ENCODE measurements around the gene VPS50. TPM values are rescaled to one million over a fixed set of nuclear protein-coding genes. Genes with fewer than 3 reads are reported as not detected.

Gene VPS50
- total and polyA plus RNA-seq, 10 of the 15 experiments (the other 5 are each of a cell fraction or from before 2014, with no cell fraction given): 4.0 to 22.0 (median 16.2) TPM

- FAIRE-seq: no peak
- SMC1A ChIA-PET (ENCODE audit: uncharacterized antibody, unreplicated experiment): interaction anchor here (1.0 to 1.2 kb wide), 2 partner anchors 31 to 72 kb away, joined by 3 read pairs; no protein-coding TSS in a partner anchor
- no peak for TF ChIP-seq BMI1 (IDR thresholded peaks at IDR 0.05; ENCODE audit: borderline replicate concordance)
- no peak for TF ChIP-seq NR2F1 (conservative IDR thresholded peaks at IDR 0.05)
- TF ChIP-seq SKIL (IDR thresholded peaks at IDR 0.05; ENCODE audit: low read depth, poor library complexity, severe bottlenecking): no peak
- TF ChIP-seq, protein P1, sequence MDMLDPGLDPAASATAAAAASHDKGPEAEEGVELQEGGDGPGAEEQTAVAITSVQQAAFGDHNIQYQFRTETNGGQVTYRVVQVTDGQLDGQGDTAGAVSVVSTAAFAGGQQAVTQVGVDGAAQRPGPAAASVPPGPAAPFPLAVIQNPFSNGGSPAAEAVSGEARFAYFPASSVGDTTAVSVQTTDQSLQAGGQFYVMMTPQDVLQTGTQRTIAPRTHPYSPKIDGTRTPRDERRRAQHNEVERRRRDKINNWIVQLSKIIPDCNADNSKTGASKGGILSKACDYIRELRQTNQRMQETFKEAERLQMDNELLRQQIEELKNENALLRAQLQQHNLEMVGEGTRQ (IDR thresholded peaks at IDR 0.05; ENCODE audit: borderline replicate concordance, low read depth, low read length): no peak
- no peak for TF ChIP-seq EGR1 (IDR thresholded peaks at IDR 0.05; ENCODE audit: borderline replicate concordance in 1 of 2, low read depth in 2 of 2, low read length in 2 of 2)
- TF ChIP-seq WRNIP1 (IDR thresholded peaks at IDR 0.05; ENCODE audit: borderline replicate concordance, low read depth, low read length): no peak
- TF ChIP-seq, protein P2, sequence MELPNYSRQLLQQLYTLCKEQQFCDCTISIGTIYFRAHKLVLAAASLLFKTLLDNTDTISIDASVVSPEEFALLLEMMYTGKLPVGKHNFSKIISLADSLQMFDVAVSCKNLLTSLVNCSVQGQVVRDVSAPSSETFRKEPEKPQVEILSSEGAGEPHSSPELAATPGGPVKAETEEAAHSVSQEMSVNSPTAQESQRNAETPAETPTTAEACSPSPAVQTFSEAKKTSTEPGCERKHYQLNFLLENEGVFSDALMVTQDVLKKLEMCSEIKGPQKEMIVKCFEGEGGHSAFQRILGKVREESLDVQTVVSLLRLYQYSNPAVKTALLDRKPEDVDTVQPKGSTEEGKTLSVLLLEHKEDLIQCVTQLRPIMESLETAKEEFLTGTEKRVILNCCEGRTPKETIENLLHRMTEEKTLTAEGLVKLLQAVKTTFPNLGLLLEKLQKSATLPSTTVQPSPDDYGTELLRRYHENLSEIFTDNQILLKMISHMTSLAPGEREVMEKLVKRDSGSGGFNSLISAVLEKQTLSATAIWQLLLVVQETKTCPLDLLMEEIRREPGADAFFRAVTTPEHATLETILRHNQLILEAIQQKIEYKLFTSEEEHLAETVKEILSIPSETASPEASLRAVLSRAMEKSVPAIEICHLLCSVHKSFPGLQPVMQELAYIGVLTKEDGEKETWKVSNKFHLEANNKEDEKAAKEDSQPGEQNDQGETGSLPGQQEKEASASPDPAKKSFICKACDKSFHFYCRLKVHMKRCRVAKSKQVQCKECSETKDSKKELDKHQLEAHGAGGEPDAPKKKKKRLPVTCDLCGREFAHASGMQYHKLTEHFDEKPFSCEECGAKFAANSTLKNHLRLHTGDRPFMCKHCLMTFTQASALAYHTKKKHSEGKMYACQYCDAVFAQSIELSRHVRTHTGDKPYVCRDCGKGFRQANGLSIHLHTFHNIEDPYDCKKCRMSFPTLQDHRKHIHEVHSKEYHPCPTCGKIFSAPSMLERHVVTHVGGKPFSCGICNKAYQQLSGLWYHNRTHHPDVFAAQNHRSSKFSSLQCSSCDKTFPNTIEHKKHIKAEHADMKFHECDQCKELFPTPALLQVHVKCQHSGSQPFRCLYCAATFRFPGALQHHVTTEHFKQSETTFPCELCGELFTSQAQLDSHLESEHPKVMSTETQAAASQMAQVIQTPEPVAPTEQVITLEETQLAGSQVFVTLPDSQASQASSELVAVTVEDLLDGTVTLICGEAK (IDR thresholded peaks at IDR 0.05; ENCODE audit: borderline replicate concordance): no peak
- no peak for TF ChIP-seq RAD51 (IDR thresholded peaks at IDR 0.05)
- no peak for TF ChIP-seq ZBED1 (IDR thresholded peaks at IDR 0.05; ENCODE audit: borderline replicate concordance)
- POLR2A ChIA-PET: no interaction called here
- 86% methylated on average over 1 of the region's 1 CpG for WGBS (ENCODE audit: insufficient coverage, insufficient replicate concordance, low lambda C conversion rate, missing lambda C conversion rate)
- no peak for ATAC-seq
- H3K79me2 ChIP-seq (ENCODE audit: control insufficient read depth, insufficient read depth, low read length): no peaks in the 10 kb centered on the region
- no peak for DNase-seq (ENCODE audit: low read depth, low spot score)
- no TSS peak for BruUV-seq (replicated peaks)
- H3K27ac ChIP-seq (ENCODE audit: control insufficient read depth, insufficient read depth): no peak overlapping the region
- no peaks in the 10 kb centered on the region for H4K20me1 ChIP-seq (ENCODE audit: control insufficient read depth, insufficient read depth)
- intact Hi-C loops (cut with micrococcal nuclease; ENCODE audit: unreplicated experiment): no loop called here
- H3K9me3 ChIP-seq (replicated peaks; ENCODE audit: control insufficient read depth, insufficient read depth, low read length): no peaks in the 10 kb centered on the region
- no peaks in the 10 kb centered on the region for H3K36me3 ChIP-seq (ENCODE audit: control insufficient read depth in 2 of 2, insufficient read depth in 2 of 2, low read length in 1 of 2)
- in situ Hi-C loops (cut with MboI): no loop called here
- RAD21 ChIA-PET (ENCODE audit: unreplicated experiment): interaction anchor here (1.2 kb wide), 1 partner anchor 12 kb away, joined by 3 read pairs; no protein-coding TSS in a partner anchor
- H3K4me3 ChIP-seq: no peak overlapping the region
- H2AFZ ChIP-seq (ENCODE audit: control insufficient read depth, low read depth, low read length): no peak overlapping the region
- no peaks in the 10 kb centered on the region for H3K27me3 ChIP-seq (replicated peaks in 1 of 2; ENCODE audit: control insufficient read depth in 2 of 2, insufficient read depth in 2 of 2, low read length in 1 of 2)
- CTCF ChIA-PET: interaction anchor here (0.6 kb wide), 1 partner anchor 10 kb away, joined by 4 read pairs; no protein-coding TSS in a partner anchor
- no peak overlapping the region for H3K9ac ChIP-seq (ENCODE audit: control insufficient read depth, insufficient read depth, low read length)
- H3K4me1 ChIP-seq (ENCODE audit: control insufficient read depth, insufficient read depth, low read length): no peaks in the 10 kb centered on the region
- no peak overlapping the region for H3K4me2 ChIP-seq (ENCODE audit: control insufficient read depth, insufficient read depth)
These were observed 133.2 kb downstream of the VPS50 start for GRCh38 chr7:93365341-93365740.
